GM23338 (cell line): Measurements from ENCODE around the gene ACO2. TPM values are rescaled to one million over a fixed set of nuclear protein-coding genes. Genes with fewer than 3 reads are reported as not detected.

ENCODE experiments used
- ATAC-seq: fragments of 200-7000 bp; cut with Tn5 transposase; 3 replicates; pipeline ENCODE4 v1.9.1; 2020
- DNase-seq: peaks from one replicate; pipeline ENCODE4 v3.0.0-alpha.2; 2015; ENCODE audit warnings: low spot score
- H2AFZ ChIP-seq: fragments of 200-600 bp; sonication (generic); 2 replicates; pipeline ENCODE4 v1.8.0; 2016; ENCODE audit warnings: antibody characterized with exemption, mild to moderate bottlenecking, moderate library complexity
- H3F3A ChIP-seq: fragments of 200-600 bp; sonication (generic); replicated peaks from 2 replicates; pipeline ENCODE4 v1.8.0; 2017; ENCODE audit warnings: antibody characterized with exemption, mixed run types, low read depth
- H3K27ac ChIP-seq: fragments of 200-600 bp; sonication (generic); 2 replicates; pipeline ENCODE4 v1.6.1; 2016; ENCODE audit warnings: low read depth
- H3K27me3 ChIP-seq: fragments of 200-600 bp; sonication (generic); 2 replicates; pipeline ENCODE4 v1.8.0; 2016; ENCODE audit warnings: mild to moderate bottlenecking, mixed run types, moderate library complexity; ENCODE audit not compliant: insufficient read depth
- H3K36me3 ChIP-seq: fragments of 200-600 bp; sonication (generic); 2 replicates; pipeline ENCODE4 v1.8.0; 2016; ENCODE audit warnings: mild to moderate bottlenecking; ENCODE audit not compliant: insufficient read depth
- H3K4me1 ChIP-seq: fragments of 200-600 bp; sonication (generic); 2 replicates; pipeline ENCODE4 v1.8.0; 2016; ENCODE audit warnings: mild to moderate bottlenecking, moderate library complexity; ENCODE audit not compliant: insufficient read depth
- H3K4me2 ChIP-seq: fragments of 200-600 bp; sonication (generic); 2 replicates; pipeline ENCODE4 v1.7.1; 2017; ENCODE audit warnings: mixed run types
- H3K4me3 ChIP-seq: fragments of 200-600 bp; sonication (generic); 2 replicates; pipeline ENCODE4 v1.6.1; 2016; ENCODE audit warnings: mixed run types
- H3K79me2 ChIP-seq: fragments of 200-600 bp; sonication (generic); replicated peaks from 2 replicates; pipeline ENCODE4 v1.8.0; 2017; ENCODE audit warnings: mild to moderate bottlenecking; ENCODE audit not compliant: insufficient read depth
- H3K9me2 ChIP-seq: fragments of 200-600 bp; sonication (generic); 2 replicates; pipeline ENCODE4 v1.8.0; 2017; ENCODE audit not compliant: insufficient read depth
- H4K20me1 ChIP-seq: fragments of 200-600 bp; sonication (generic); replicated peaks from 2 replicates; pipeline ENCODE4 v1.8.0; 2017; ENCODE audit warnings: mild to moderate bottlenecking; ENCODE audit not compliant: insufficient read depth
- H3K27ac Mint-ChIP-seq: 2 replicates; pipeline ENCODE4 v1.8.0; 2020; ENCODE audit warnings: inconsistent platforms, mild to moderate bottlenecking, moderate library complexity, mixed read lengths
- H3K27me3 Mint-ChIP-seq: 3 replicates; pipeline ENCODE4 v1.8.0; 2022; ENCODE audit warnings: low read depth, mild to moderate bottlenecking, moderate library complexity, mixed read lengths, inconsistent platforms; ENCODE audit not compliant: insufficient read depth, poor library complexity
- H3K36me3 Mint-ChIP-seq: 3 replicates; pipeline ENCODE4 v1.8.0; 2021; ENCODE audit warnings: low read depth, mild to moderate bottlenecking, inconsistent platforms, moderate library complexity, mixed read lengths
- H3K4me1 Mint-ChIP-seq: 3 replicates; pipeline ENCODE4 v1.8.0; 2020; ENCODE audit warnings: mild to moderate bottlenecking, inconsistent platforms, mixed read lengths
- H3K4me3 Mint-ChIP-seq: 3 replicates; pipeline ENCODE4 v1.8.0; 2021; ENCODE audit warnings: moderate library complexity, mild to moderate bottlenecking, inconsistent platforms, mixed read lengths
- H3K9me3 Mint-ChIP-seq: 3 replicates; pipeline ENCODE4 v1.8.0; 2020; ENCODE audit warnings: moderate library complexity, mild to moderate bottlenecking, inconsistent platforms, mixed read lengths
- CREB1 ChIP-seq: fragments of 250-450 bp; sonication (Bioruptor Pico); IDR thresholded peaks from 2 replicates; pipeline ENCODE4 v1.5.0; 2020; ENCODE audit warnings: low read depth, mild to moderate bottlenecking, moderate library complexity
- ETS1 ChIP-seq: IDR thresholded peaks from 2 replicates; pipeline ENCODE4 v1.6.1; 2016; ENCODE audit warnings: antibody characterized with exemption
- EZH2 ChIP-seq: fragments of 200-600 bp; sonication (generic); IDR thresholded peaks from one replicate; pipeline ENCODE4 v1.8.0; 2017; ENCODE audit warnings: antibody characterized with exemption, mild to moderate bottlenecking, low read depth; ENCODE audit not compliant: unreplicated experiment
- EZH2phosphoT487 ChIP-seq: fragments of 200-600 bp; sonication (generic); IDR thresholded peaks from one replicate; pipeline ENCODE4 v1.8.1; 2018; ENCODE audit warnings: antibody characterized with exemption; ENCODE audit not compliant: unreplicated experiment
- NANOG ChIP-seq: IDR thresholded peaks from 2 replicates; pipeline ENCODE4 v1.6.1; 2016; ENCODE audit warnings: antibody characterized with exemption, borderline replicate concordance
- POLR2AphosphoS5 ChIP-seq: IDR thresholded peaks from 2 replicates; pipeline ENCODE4 v1.6.1; 2016; ENCODE audit warnings: antibody characterized with exemption, low read depth
- REST ChIP-seq: IDR thresholded peaks from one replicate; pipeline ENCODE4 v1.6.1; 2018; ENCODE audit warnings: antibody characterized with exemption; ENCODE audit not compliant: unreplicated experiment
- STAT1 ChIP-seq: IDR thresholded peaks from one replicate; pipeline ENCODE4 v1.6.1; 2016; ENCODE audit warnings: antibody characterized with exemption; ENCODE audit not compliant: unreplicated experiment
- ZNF331 ChIP-seq: fragments of 250-450 bp; sonication (Bioruptor Pico); IDR thresholded peaks from 2 replicates; pipeline ENCODE4 v1.5.0; 2020; ENCODE audit warnings: low read depth, mild to moderate bottlenecking, moderate library complexity
- polyA plus RNA-seq: library from polyadenylated mRNA; unstranded; fragments of >200 nt; fragmentation: Nextera tagmentation; extraction: Ambion mirVana; gene quantifications from 2 replicates; pipeline ENCODE4 v1.2.1, GENCODE V29; 2016
- total RNA-seq: library from RNA; depleted of rRNA; stranded (reverse); fragments of >200 nt; shearing (Covaris generic); gene quantifications from 2 replicates; pipeline ENCODE4 v1.2.3, GENCODE V29; 2014
- TF ChIP-seq, protein P1 (sequence below), 2 experiments: fragments of 200-600 bp in 1 of 2; sonication (generic) in 1 of 2; conservative IDR thresholded peaks; 2 replicates each; pipeline versions ENCODE4 v1.5.1 to v1.6.1; 2016 to 2017; ENCODE audit warnings: antibody characterized with exemption in 2 of 2, low read depth in 2 of 2, mild to moderate bottlenecking in 2 of 2, moderate library complexity in 1 of 2

ACO2 gene
- total and polyA plus RNA-seq, 2 experiments from 2014 or later: 36.2 to 79.7 TPM

DNA sequence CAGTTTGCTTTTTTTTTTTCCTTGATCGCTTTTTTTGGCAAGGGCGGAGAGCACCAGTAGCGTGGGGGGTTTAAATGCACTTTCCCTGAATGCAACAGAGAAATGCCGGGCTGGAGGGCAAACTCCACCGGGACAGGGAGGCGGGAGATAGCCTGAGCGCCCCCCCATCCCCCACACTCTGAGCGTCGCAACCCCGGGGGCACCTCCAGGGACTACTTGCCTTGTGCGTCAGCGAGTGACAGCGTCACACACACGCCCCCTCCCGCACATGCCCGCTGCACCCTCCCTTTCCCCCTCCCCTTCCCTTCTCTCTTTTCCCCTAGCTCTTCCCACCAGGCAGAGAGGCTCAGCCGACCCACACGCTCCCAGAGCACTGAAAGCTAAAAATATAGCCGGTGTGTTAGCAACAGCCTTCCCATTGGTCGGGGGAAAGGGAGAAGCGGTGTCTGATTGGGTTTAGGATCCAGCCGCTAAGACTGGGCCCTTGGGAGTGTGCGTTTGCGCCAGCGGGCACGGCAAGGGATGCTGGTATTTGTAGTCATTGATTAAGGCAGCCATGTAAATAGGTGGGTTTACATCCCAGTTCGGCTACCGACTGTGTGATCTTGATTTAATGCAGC lies 20.6 kb upstream of the ACO2 start:
- Mint-ChIP-seq H3K4me1 (peaks cover 13% of the 10 kb centered on the region), H3K9me3 (peaks cover 3% of the 10 kb centered on the region; the same call in 1 of the 3 replicates), H3K27me3 (peaks cover 36% of the 10 kb centered on the region), H3K4me3 (peak overlapping the region; percentile 99), H3K27ac (peak overlapping the region; percentile 99), H3K36me3 (peaks cover 24% of the 10 kb centered on the region)
- peak; percentile 68 for ATAC-seq
- Histone ChIP-seq H3K27me3 (no peaks in the 10 kb centered on the region), H2AFZ (no peak overlapping the region), H3K4me3 (peak overlapping the region; percentile 99), H4K20me1 (peaks cover 7% of the 10 kb centered on the region), H3K27ac (peak overlapping the region; percentile 99), H3K36me3 (0 out of 2 replicates have a peak, but pooled peaks cover 3% of the 10 kb centered on the region), H3F3A (peaks cover 11% of the 10 kb centered on the region; the same call in 1 of the 2 replicates), H3K4me2 (peak overlapping the region; percentile 100), H3K79me2 (peaks cover 28% of the 10 kb centered on the region), H3K9me2 (no peaks in the 10 kb centered on the region), H3K4me1 (peaks cover 5% of the 10 kb centered on the region)
- TF ChIP-seq REST: no peak
- peak; percentile 70 for TF ChIP-seq POLR2AphosphoS5
- TF ChIP-seq ZNF331 (CRISPR knock-in tag): no peak
- peak; percentile 94 for TF ChIP-seq CREB1 (CRISPR knock-in tag)
- peak; percentile 78; the same call in 1 of the 2 replicates for TF ChIP-seq ETS1
- DNase-seq: peak; percentile 99

GRCh38 chr22:41458161-41458728 lies 10.7 kb upstream of the ACO2 start:
- Histone ChIP-seq H3K27ac (no peak overlapping the region), H3K4me2 (no peak overlapping the region), H3K4me3 (no peak overlapping the region), H3K27me3 (no peaks in the 10 kb centered on the region), H3K79me2 (no peaks in the 10 kb centered on the region), H4K20me1 (peaks cover 12% of the 10 kb centered on the region), H3K9me2 (no peaks in the 10 kb centered on the region), H2AFZ (no peak overlapping the region), H3F3A (peaks cover 26% of the 10 kb centered on the region), H3K4me1 (no peaks in the 10 kb centered on the region), H3K36me3 (peaks cover 27% of the 10 kb centered on the region)
- H3K27ac Mint-ChIP-seq: peak overlapping the region; percentile 58; the same call in 1 of the 2 replicates
- peaks cover 48% of the 10 kb centered on the region for H3K36me3 Mint-ChIP-seq
- no peak overlapping the region for H3K4me3 Mint-ChIP-seq
- H3K4me1 Mint-ChIP-seq: no peaks in the 10 kb centered on the region; the same call in 2 of the 3 replicates
- H3K27me3 Mint-ChIP-seq: peaks cover 2% of the 10 kb centered on the region
- no peaks in the 10 kb centered on the region; the same call in 2 of the 3 replicates for H3K9me3 Mint-ChIP-seq
- ATAC-seq (no peak), DNase-seq (no peak)
- TF ChIP-seq ETS1 (no peak), STAT1 (no peak), EZH2 (no peak), NANOG (no peak), REST (no peak), CREB1 (CRISPR knock-in tag) (no peak), EZH2phosphoT487 (no peak), POLR2AphosphoS5 (no peak; the same call in 1 of the 2 replicates), ZNF331 (CRISPR knock-in tag) (no peak)
- TF ChIP-seq, protein P1, sequence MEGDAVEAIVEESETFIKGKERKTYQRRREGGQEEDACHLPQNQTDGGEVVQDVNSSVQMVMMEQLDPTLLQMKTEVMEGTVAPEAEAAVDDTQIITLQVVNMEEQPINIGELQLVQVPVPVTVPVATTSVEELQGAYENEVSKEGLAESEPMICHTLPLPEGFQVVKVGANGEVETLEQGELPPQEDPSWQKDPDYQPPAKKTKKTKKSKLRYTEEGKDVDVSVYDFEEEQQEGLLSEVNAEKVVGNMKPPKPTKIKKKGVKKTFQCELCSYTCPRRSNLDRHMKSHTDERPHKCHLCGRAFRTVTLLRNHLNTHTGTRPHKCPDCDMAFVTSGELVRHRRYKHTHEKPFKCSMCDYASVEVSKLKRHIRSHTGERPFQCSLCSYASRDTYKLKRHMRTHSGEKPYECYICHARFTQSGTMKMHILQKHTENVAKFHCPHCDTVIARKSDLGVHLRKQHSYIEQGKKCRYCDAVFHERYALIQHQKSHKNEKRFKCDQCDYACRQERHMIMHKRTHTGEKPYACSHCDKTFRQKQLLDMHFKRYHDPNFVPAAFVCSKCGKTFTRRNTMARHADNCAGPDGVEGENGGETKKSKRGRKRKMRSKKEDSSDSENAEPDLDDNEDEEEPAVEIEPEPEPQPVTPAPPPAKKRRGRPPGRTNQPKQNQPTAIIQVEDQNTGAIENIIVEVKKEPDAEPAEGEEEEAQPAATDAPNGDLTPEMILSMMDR (conservative IDR thresholded peaks at IDR 0.05; ENCODE audit: low read depth in 2 of 2): no peak
